ENCODE measurements around the gene ARHGAP29.

ARHGAP29 gene

DNA sequence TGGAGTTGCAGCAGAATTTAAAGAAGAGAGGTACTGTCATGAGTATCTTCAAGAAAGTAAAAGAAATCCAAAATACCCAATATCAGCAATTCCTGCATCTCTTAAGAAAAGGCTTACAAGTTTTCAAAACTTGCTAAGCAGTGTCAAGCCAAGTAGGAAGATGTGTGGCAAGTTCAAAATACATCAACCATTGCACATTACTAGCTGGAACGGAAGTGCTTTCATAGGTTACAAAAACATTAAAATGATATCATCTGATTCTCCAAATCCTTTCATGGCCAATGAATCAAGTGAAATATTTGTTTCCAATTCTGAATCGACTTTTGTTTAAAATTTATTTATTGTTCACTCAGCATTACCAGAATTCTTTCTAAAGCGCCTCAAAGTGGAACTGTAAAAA is 110.7 kb downstream of the ARHGAP29 start:
- Histone ChIP-seq H4K20me1 (ENCODE audit: insufficient read depth, low read length) (no peaks in the 10 kb centered on the region), H3K4me1 (ENCODE audit: low read length) (no peaks in the 10 kb centered on the region), H3K4me3 (ENCODE audit: low read length) (no peak overlapping the region), H3K4me2 (ENCODE audit: low read depth, low read length) (no peak overlapping the region), H3K9me3 (replicated peaks; ENCODE audit: insufficient read depth, low read length) (no peaks in the 10 kb centered on the region), H3F3A (ENCODE audit: insufficient read depth, low read length) (no peaks in the 10 kb centered on the region), H3K79me2 (ENCODE audit: low read length) (no peaks in the 10 kb centered on the region), H3K36me3 (replicated peaks; ENCODE audit: insufficient read depth, low read length) (no peaks in the 10 kb centered on the region), H3K9me2 (replicated peaks; ENCODE audit: insufficient read depth, low read length) (no peaks in the 10 kb centered on the region), H3K9ac (ENCODE audit: low read length) (no peak overlapping the region), H3K27me3 (replicated peaks; ENCODE audit: insufficient read depth, low read length) (no peaks in the 10 kb centered on the region), H2AFZ (ENCODE audit: low read length) (no peak overlapping the region), H3K27ac (ENCODE audit: low read length) (no peak overlapping the region)
- no peak for DNase-seq
- TF ChIP-seq EZH2 (optimal IDR thresholded peaks at IDR 0.05; ENCODE audit: low read depth, low read length) (no peak), EZH2phosphoT487 (IDR thresholded peaks at IDR 0.05; ENCODE audit: low read length) (no peak)
- TF ChIP-seq, protein P1, sequence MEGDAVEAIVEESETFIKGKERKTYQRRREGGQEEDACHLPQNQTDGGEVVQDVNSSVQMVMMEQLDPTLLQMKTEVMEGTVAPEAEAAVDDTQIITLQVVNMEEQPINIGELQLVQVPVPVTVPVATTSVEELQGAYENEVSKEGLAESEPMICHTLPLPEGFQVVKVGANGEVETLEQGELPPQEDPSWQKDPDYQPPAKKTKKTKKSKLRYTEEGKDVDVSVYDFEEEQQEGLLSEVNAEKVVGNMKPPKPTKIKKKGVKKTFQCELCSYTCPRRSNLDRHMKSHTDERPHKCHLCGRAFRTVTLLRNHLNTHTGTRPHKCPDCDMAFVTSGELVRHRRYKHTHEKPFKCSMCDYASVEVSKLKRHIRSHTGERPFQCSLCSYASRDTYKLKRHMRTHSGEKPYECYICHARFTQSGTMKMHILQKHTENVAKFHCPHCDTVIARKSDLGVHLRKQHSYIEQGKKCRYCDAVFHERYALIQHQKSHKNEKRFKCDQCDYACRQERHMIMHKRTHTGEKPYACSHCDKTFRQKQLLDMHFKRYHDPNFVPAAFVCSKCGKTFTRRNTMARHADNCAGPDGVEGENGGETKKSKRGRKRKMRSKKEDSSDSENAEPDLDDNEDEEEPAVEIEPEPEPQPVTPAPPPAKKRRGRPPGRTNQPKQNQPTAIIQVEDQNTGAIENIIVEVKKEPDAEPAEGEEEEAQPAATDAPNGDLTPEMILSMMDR (IDR thresholded peaks at IDR 0.05; ENCODE audit: low read length), result no peak

DNA sequence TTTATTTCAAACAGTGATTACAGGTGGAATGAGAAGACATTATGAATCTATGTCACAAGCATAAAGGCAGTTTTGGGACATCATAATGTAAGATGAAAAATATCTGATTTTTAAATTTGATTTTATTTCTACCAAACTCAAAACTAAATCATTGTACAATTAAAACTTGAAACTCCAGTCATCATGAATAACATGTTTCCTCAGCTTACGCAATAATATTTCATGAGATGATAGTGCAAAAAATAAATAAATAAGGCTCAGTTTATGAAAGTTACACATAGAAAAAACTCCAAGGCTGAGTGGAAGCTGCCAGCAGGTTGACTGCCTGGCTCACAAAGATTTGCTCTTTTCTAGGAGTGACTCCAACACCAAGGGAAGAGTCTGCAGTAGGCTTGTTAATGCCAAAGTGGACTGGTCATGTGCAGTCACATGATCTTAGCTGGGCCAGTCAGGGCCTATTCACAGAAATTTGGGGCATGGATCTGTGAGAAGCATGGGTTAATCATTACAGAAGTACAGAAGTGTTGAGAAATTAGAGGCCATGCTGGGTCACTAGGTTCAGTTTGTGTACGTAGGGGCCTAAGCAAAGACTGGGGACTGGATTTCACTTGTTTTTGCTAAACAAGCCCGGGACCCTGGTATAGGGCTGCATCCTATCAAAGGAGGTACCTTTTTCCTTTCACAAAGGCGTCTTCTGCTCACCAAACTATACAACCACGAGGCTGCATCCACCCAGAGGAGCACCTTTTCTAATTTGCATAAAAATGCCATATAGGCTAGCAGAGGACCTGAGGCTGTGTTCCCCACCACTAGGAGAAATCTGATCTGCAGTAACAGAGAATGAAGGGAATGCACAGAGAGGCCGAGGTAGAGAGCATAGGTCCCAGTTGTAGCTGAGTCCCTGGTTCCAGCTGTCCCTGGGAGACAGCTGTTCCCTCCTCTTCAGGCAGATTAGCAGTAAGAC is 111.6 kb downstream of the ARHGAP29 start:
- H3K9ac ChIP-seq (ENCODE audit: low read length), result no peak overlapping the region
- no peaks in the 10 kb centered on the region for H3F3A ChIP-seq (ENCODE audit: insufficient read depth, low read length)
- no peaks in the 10 kb centered on the region for H3K27me3 ChIP-seq (replicated peaks; ENCODE audit: insufficient read depth, low read length)
- no peak overlapping the region for H2AFZ ChIP-seq (ENCODE audit: low read length)
- no peak for DNase-seq
- no peaks in the 10 kb centered on the region for H3K9me3 ChIP-seq (replicated peaks; ENCODE audit: insufficient read depth, low read length)
- H3K4me3 ChIP-seq (ENCODE audit: low read length), result no peak overlapping the region
- no peaks in the 10 kb centered on the region for H4K20me1 ChIP-seq (ENCODE audit: insufficient read depth, low read length)
- H3K9me2 ChIP-seq (replicated peaks; ENCODE audit: insufficient read depth, low read length), result no peaks in the 10 kb centered on the region
- no peaks in the 10 kb centered on the region for H3K79me2 ChIP-seq (ENCODE audit: low read length)
- no peak overlapping the region for H3K4me2 ChIP-seq (ENCODE audit: low read depth, low read length)
- no peaks in the 10 kb centered on the region for H3K4me1 ChIP-seq (ENCODE audit: low read length)
- H3K36me3 ChIP-seq (replicated peaks; ENCODE audit: insufficient read depth, low read length), result no peaks in the 10 kb centered on the region
- TF ChIP-seq EZH2phosphoT487 (IDR thresholded peaks at IDR 0.05; ENCODE audit: low read length), result no peak
- no peak for TF ChIP-seq EZH2 (optimal IDR thresholded peaks at IDR 0.05; ENCODE audit: low read depth, low read length)
- H3K27ac ChIP-seq (ENCODE audit: low read length), result no peak overlapping the region

DNA sequence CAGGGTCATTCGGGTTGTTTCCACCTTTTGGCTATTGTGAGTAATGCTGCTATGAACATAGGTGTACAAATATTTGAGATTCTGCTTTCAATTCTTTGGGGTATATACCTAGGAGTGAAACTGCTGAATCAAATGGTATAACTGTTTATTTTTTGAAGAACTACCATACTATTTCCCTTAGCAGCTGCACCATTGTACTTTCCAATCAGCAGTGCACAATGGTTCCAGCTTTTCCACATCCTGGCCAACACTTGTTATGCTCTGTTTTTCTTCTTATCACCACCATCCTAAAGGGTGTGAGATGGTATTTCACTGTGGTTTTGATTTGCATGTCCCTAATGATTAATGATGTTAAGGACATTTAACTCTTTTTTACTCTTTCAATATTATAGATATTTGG is 112.8 kb downstream of the ARHGAP29 start:
- Histone ChIP-seq H3K27me3 (replicated peaks; ENCODE audit: insufficient read depth, low read length) (no peaks in the 10 kb centered on the region; the same call in 1 of the 2 replicates), H3K9me3 (replicated peaks; ENCODE audit: insufficient read depth, low read length) (no peaks in the 10 kb centered on the region), H2AFZ (ENCODE audit: low read length) (no peak overlapping the region), H3K36me3 (replicated peaks; ENCODE audit: insufficient read depth, low read length) (no peaks in the 10 kb centered on the region), H3K79me2 (ENCODE audit: low read length) (no peaks in the 10 kb centered on the region), H3K9me2 (replicated peaks; ENCODE audit: insufficient read depth, low read length) (no peaks in the 10 kb centered on the region), H3K4me3 (ENCODE audit: low read length) (no peak overlapping the region), H3K9ac (ENCODE audit: low read length) (no peak overlapping the region), H3K27ac (ENCODE audit: low read length) (no peak overlapping the region), H4K20me1 (ENCODE audit: insufficient read depth, low read length) (no peaks in the 10 kb centered on the region), H3K4me1 (ENCODE audit: low read length) (no peaks in the 10 kb centered on the region), H3K4me2 (ENCODE audit: low read depth, low read length) (no peak overlapping the region), H3F3A (ENCODE audit: insufficient read depth, low read length) (no peaks in the 10 kb centered on the region)
- DNase-seq, result no peak
- TF ChIP-seq EZH2 (optimal IDR thresholded peaks at IDR 0.05; ENCODE audit: low read depth, low read length) (no peak), EZH2phosphoT487 (IDR thresholded peaks at IDR 0.05; ENCODE audit: low read length) (no peak)
- TF ChIP-seq, protein P1 (IDR thresholded peaks at IDR 0.05; ENCODE audit: low read length), result no peak

Data from MM.1S (cell line).